Neutrophil (primary cell): ENCODE measurements around the gene PEX16.

Experiments used
- H3K27ac ChIP-seq: fragments of 200-600 bp; sonication (generic); 2 replicates; pipeline ENCODE4 v1.5.1; 2016; ENCODE audit warnings: mild to moderate bottlenecking, moderate library complexity
- H3K27me3 ChIP-seq: fragments of 200-600 bp; sonication (generic); 2 replicates; pipeline ENCODE4 v1.6.0; 2016; ENCODE audit warnings: mild to moderate bottlenecking
- H3K36me3 ChIP-seq: fragments of 200-600 bp; sonication (generic); 2 replicates; pipeline ENCODE4 v1.5.1; 2017
- H3K4me1 ChIP-seq, 2 experiments: fragments of 200-600 bp in 1 of 2; sonication (generic) in 1 of 2; 1 replicate in 1 of 2; 2 replicates in 1 of 2; pipeline versions ENCODE4 v1.5.1 to v1.6.1; 2013 to 2016; ENCODE audit warnings: low read depth in 1 of 2, low read length in 1 of 2, mild to moderate bottlenecking in 1 of 2, moderate library complexity in 1 of 2; ENCODE audit not compliant: control insufficient read depth in 1 of 2, insufficient read depth in 1 of 2
- H3K4me3 ChIP-seq, 2 experiments: fragments of 200-600 bp in 1 of 2; sonication (generic) in 1 of 2; 1 replicate in 1 of 2; 2 replicates in 1 of 2; pipeline ENCODE4 v1.5.1; 2013 to 2016; ENCODE audit warnings: low read depth in 1 of 2, low read length in 1 of 2, mild to moderate bottlenecking in 1 of 2, moderate library complexity in 1 of 2
- H3K9me3 ChIP-seq: fragments of 200-600 bp; sonication (generic); 2 replicates; pipeline ENCODE4 v1.5.1; 2016
- CTCF ChIP-seq: fragments of 200-600 bp; sonication (generic); IDR thresholded peaks from 2 replicates; pipeline ENCODE4 v1.5.1; 2016; ENCODE audit warnings: antibody characterized with exemption

Gene PEX16

GRCh38 chr11:45949992-45950407 lies 32.3 kb upstream of the PEX16 start:
- Histone ChIP-seq H3K27me3 (no peaks in the 10 kb centered on the region), H3K4me3 (no peak overlapping the region), H3K27ac (no peak overlapping the region), H3K9me3 (no peaks in the 10 kb centered on the region), H3K4me1 (no peaks in the 10 kb centered on the region), H3K36me3 (peaks cover 95% of the 10 kb centered on the region)
- TF ChIP-seq CTCF, result no peak

DNA sequence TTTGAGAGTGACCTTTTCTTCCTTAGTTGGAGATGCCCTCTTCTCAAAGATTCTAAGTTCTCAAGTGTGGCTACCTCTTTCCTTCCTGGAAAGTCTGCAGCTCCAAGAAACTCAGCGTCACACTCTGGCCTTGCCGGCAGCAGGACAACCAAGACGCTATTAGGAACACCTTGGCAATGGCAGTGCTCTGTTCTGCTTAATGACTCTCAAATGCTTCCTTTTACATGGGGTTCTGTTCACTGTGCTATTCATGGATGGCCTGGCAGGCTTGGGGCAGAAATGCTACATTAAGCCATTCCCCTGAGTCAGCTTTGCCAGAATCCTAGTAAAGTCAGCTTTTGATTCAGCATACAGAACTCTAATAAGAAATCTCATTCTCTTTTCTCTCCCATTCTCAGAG lies 30.7 kb upstream of the PEX16 start:
- H3K9me3 ChIP-seq, result no peaks in the 10 kb centered on the region
- H3K27me3 ChIP-seq, result no peaks in the 10 kb centered on the region
- peaks cover 99% of the 10 kb centered on the region for H3K36me3 ChIP-seq
- H3K4me3 ChIP-seq, result no peak overlapping the region
- TF ChIP-seq CTCF, result no peak
- H3K4me1 ChIP-seq, result no peaks in the 10 kb centered on the region
- H3K27ac ChIP-seq, result no peak overlapping the region

DNA sequence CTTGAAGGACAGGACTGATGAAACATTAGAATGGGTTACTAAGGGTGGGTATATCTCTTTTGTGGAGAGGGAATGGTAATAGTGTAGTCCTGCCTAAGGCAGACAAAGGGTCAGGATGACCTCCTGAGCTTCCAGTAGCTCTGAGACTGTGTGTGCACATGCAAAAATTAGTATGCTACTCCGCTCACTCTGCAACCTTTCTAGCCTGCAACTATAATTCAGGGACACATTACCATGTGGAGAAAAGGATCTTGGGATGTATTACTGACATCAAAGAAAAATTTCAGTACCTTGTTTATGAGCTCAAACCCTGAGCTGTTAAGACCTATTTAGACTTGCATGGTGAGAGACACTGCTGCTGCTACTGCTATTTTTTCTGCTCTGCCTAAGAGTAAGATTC lies 30.2 kb upstream of the PEX16 start:
- Histone ChIP-seq H3K36me3 (peaks cover 98% of the 10 kb centered on the region), H3K9me3 (no peaks in the 10 kb centered on the region), H3K4me1 (no peaks in the 10 kb centered on the region), H3K27me3 (no peaks in the 10 kb centered on the region), H3K27ac (no peak overlapping the region), H3K4me3 (no peak overlapping the region)
- no peak for TF ChIP-seq CTCF

DNA sequence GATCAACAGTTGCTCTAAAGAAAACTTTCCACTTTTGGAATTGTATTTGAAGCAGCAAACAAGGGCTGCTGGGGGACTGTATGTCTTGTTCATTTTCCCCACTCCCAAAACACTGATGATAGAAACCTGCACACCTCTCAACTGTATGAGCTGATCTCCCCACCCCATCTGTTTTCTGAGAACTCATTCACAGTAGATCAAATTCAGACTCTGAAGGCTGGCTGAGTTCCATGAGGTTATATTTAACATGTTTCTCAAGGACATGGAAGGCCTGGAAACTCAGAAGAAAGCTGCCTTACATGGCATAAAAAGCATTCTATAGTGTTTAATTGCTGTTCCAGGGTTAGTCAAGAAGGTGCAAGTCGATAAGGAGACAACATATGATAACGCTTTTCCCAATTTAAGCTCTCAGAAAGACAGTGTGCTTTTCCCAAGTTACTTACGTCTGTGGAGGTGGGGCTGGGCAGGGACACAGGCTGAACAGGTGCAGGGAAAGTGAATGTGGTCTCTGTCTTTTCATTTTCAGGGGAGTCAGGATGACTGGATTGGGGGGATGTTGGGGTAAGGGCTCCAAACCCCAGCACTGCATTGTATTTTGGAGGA lies 27.8 kb upstream of the PEX16 start:
- Histone ChIP-seq H3K27ac (no peak overlapping the region), H3K27me3 (no peaks in the 10 kb centered on the region), H3K4me3 (no peak overlapping the region), H3K9me3 (no peaks in the 10 kb centered on the region), H3K36me3 (peaks cover 99% of the 10 kb centered on the region), H3K4me1 (no peaks in the 10 kb centered on the region)
- no peak for TF ChIP-seq CTCF

GRCh38 chr11:45942381-45942780 lies 24.7 kb upstream of the PEX16 start:
- Histone ChIP-seq H3K27me3 (no peaks in the 10 kb centered on the region), H3K27ac (no peak overlapping the region), H3K9me3 (no peaks in the 10 kb centered on the region), H3K4me1 (no peaks in the 10 kb centered on the region), H3K4me3 (no peak overlapping the region), H3K36me3 (peaks cover 90% of the 10 kb centered on the region)
- no peak for TF ChIP-seq CTCF

GRCh38 chr11:45941285-45941684 lies 23.6 kb upstream of the PEX16 start:
- no peak for TF ChIP-seq CTCF
- H3K27me3 ChIP-seq, result no peaks in the 10 kb centered on the region
- no peak overlapping the region for H3K4me3 ChIP-seq
- peaks cover 90% of the 10 kb centered on the region for H3K36me3 ChIP-seq
- no peaks in the 10 kb centered on the region for H3K9me3 ChIP-seq
- H3K4me1 ChIP-seq, result no peaks in the 10 kb centered on the region
- no peak overlapping the region for H3K27ac ChIP-seq
